Measurements from ENCODE around the gene MISP.
"Not testable (repeated sequence)": the region's sequence is repeated elsewhere in the genome, so short reads cannot be mapped to it uniquely, and the experiment has no call there.

The MISP gene, protein sequence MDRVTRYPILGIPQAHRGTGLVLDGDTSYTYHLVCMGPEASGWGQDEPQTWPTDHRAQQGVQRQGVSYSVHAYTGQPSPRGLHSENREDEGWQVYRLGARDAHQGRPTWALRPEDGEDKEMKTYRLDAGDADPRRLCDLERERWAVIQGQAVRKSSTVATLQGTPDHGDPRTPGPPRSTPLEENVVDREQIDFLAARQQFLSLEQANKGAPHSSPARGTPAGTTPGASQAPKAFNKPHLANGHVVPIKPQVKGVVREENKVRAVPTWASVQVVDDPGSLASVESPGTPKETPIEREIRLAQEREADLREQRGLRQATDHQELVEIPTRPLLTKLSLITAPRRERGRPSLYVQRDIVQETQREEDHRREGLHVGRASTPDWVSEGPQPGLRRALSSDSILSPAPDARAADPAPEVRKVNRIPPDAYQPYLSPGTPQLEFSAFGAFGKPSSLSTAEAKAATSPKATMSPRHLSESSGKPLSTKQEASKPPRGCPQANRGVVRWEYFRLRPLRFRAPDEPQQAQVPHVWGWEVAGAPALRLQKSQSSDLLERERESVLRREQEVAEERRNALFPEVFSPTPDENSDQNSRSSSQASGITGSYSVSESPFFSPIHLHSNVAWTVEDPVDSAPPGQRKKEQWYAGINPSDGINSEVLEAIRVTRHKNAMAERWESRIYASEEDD

DNA sequence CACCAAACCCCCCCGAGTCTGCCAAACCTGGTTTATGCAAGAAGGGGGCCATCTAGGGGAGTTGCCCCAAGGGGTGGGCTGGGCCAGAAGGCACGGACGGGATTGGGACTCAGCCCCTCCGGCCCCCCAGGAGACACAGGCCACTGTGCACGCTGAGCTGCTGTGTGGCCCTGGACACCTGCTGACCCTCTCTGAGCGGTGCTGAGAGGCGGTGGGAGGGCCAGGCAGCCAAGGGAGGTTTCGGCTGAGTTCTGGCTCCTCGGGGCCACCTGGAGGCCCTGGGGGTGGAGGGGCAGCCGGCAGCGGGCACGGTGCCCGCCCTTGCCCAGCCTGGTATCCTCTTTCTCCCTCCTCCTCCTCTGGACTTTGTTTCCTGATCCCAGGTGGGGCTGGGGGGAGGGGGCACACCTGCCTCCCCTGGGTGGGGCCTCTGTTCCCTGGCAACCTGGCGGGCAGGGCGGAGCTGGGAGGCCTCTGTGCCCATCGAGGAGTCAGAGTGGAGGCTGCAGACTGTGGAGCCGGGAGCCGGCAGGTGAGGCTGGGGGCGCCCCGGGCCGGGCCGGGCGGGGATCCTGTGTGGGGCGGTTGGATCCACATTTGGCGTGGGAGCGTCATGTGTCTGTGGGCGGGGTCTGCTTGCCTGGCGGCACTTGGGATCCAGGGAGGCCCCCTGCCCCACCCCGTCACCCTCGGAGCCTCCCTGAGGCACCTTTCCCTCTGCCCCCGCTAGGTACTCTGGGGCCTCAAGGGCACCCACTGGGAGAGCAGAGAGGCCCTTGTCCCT, at the start of gene MISP:
MISP (plus strand) TSS at position 473 of the 784 bp plus-strand sequence. CDS start 5,835 bp downstream, outside the sequence.
- DNase-seq = no peak

DNA sequence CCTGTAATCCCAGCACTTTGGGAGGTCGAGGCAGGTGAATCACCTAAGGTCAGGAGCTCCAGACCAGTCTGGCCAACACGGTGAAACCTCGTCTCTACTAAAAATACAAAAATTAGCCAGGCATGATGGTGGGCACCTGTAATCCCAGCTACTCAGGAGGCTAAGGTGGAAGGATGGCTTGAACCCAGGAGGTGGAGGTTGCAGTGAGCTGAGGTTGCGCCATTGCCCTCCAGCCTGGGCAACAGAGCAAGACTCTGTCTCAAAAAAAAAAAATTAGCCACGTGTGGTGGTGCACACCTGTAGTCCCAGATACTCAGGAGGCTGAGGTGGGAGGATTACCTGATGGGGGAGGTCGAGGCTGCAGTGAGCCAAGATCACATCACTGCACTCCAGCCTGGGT, 48.1 kb upstream of the MISP start:
- DNase-seq = not testable (repeated sequence)

DNA sequence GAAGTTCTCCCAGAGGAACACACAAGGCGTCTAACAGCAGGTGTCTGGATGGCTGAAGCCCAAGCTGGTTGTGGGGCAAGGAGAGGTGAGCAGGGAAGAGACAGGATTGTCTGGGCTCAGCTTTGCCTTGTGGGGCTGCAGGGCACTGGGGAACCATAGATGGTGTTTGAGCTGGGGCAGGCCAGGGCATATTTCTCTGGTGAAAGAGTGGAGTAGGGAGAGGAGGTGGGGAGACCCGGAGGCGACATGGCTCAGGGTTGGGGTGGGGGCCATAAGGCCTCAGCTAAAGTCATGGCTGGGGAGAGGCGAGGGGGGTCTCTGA, 47.6 kb upstream of the MISP start:
- DNase-seq = no peak

DNA sequence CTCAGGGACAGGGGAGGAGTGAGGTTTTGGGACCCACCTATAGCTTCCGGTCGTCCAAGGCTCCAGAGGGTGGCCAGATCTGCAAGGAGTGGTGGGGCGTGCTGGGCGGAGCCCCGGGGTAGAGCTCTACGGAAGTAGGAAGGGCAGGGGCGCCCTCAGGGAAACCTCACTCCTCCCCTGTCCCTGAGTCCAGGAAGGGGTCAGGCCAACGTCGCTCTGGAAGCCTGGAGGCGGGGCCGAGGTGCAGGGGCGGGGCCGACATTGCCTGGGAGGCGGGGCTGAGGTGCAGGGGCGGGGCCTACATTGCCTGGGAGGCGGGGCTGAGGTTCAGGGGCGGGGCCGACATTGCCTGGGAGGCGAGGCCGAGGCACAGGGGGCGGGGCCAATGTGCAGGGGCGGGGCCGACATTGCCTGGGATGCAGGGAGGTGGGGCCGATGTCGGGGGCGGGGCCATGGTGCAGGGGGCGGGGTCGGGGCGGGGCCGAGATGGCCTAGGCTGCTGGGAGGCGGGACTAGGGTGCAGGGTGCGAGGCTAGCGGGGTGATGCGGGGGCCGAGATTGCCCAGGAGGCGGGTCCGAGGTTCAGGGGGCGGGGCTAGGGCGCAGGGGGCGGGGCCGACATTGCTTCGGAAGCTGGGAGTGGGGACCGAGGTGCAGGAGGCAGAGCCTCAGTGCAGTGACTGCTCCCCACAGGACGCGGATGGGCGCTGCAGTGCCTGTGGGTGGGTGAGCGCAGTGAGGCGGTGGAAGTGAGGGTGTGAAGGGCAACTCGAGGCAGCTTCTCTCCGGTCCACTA, 47.1 kb upstream of the MISP start:
- no peak for DNase-seq

DNA sequence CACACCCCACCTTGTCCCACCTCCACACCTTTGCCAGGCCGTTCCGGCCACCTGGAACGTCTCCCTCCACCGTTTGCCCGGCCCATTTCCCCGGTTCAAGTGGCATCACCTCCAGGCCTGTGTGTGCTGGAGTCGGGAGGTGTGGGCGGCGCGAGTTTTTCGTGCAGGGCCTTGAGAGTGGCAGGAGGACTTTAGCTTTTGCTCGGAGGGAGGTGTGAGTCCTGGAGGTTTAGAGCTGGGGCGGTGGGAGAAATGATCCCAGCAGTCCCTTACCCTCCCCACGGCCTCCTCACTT, 46.5 kb upstream of the MISP start:
- no peak for DNase-seq

DNA sequence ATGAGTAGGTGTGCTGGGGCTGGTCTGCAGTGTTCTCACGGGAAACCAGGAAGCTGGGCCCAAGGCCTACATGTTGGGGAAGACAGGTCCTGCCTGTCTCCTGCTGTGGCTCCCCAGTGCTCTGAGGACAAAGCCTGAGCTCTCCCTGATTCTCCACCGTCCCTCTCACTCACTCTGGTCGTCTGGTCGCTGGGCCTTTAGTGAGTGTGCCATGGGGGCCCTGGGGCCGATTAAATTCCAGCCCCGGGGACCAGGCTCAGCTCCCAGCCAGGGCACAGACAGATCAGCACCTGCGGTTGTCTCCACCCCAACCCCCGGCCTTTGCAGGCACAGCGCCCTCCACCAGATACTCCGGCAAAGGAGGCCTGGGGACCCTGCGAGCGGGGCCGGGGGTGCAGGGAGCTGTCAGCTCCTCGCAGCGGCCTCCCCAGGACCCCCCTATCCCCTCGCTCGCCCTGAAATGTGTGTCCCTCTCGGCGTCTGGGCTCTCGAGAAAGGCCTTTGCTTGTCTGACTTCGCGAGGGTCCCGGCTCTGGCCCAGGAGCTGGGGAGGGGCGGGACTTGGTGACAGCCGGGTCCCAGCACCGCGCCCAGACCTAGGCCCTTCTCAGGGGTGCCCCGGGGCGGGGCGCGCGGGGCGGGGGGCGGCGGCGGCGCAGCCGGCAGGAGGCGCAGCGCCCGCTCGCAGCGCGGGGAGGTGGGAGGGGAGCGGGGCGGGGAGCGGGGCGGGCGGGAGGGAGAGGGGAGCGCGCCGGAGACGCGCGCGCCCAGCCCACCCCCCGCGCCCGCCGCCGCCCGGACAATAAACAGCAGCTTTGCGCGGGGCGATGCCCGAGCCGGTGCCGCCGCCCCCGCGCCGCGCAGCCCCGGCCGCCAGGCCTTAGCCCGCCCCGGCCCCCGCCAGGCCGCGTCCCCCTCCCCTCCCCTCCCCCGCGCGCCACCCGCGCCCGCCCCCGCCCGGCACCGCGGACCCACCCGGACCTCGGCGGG, 42.5 kb upstream of the MISP start, which contains the start of gene PALM:
PALM (plus strand) TSS at position 782 of the 990 bp plus-strand sequence. CDS start 212 bp downstream, outside the sequence.
- DNase-seq = no peak

DNA sequence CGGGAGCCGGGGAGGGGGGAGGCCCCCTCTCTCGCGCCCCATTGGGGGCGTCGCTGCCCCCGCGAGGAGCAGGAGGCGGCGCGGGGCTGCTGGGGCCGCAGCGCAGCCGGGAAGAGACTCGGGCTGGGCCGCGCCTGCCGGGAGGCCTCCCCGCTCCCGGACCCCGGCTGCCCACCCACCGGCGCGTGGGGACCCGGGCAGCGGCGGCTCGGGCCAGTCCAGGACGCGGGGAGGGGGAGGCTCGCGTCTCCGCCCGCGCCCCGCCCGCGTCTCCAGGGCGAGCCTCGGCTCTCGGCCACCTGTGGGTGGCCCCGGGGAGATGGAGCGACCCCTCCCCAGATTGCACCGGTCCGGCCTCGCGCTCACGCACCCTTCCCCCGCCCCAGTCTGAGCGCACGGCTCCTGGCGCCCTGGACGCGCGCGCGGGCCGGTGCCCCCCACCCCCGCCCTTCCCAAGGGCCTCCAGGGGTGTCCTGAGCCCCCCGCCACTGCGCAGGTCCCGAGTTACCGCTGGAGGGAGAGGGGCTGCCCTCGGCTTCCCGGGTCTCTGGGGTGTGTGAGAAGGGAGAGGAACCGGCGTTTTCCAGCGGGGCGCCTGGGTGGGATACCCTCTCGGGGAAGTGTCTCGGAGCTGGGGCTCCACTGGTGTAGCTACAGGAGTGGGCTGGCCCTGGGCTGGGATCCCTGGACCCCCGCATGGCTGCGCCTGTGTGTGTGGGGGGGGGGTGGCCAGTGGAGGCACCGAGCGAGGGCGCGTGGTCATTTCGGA, 41.5 kb upstream of the MISP start:
- DNase-seq = no peak

DNA sequence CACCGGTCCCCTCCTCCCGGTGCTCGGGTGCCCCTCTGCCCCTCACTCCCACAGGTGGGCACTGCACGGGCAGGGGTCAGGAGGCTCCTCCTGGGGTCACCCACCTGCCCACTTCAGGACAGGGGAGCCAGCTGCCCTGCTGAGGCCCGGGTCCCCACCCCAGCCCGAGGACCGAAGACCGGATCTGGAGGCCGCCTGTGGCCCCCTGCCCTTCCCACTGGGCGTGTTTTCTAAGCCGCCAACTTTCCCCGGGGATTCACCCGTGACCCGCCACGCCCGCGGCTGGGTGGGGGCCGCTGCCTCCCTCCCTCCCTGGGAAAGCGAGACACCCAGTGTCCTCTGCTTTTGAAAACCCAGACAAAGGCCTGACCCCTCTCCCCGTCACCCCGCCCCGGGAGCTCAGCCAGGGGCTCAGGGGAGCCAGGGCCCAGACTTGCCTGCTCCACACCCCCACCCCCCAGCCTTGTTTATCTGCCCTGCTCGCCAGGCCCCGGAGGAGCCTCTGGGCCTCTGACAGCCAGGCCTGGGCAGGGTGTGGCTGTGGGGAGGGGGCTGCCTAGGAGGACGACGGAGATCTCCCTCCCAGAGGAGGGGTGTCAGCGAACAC, 40.8 kb upstream of the MISP start:
- no peak for DNase-seq

DNA sequence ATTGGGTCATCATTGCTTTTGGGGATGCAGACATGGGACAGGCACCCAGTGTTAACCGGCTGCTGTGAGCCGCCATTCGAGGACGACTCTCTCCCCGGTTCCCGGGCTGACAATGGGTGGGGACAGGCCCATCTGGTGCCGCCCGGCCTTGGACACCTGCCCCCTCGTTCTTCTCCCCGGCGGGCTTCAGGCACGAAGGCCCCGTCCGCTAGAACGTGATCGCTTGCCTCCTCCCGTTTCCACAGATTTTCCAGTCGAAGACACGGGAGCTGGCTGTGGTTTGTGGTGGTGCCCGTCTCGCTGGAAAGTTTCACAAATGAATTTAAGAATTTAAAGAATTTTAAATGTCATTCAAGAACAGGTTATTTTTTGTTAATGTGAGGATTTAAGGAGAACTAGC, 40.1 kb upstream of the MISP start:
- peak; percentile 23 for DNase-seq

DNA sequence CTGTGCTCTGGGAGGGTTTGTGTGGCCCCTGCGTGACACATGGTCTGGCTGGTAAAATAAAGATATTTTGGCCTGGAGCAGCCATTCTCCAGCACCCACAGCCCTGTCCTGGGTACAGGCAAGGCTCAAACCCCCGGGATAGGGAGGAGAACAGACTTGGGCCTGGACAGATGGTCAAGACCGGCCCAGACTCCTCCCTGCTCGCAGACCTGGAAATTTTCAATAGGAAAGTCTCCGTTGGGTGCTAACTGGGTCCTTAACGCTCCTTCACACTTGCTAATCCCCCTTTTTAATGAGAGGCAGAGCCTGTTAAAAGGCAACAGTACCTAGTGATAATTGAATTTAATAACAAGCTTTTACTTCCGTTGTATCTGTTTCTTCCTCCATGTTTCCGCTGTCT, 39.7 kb upstream of the MISP start:
- DNase-seq = peak; percentile 88

DNA sequence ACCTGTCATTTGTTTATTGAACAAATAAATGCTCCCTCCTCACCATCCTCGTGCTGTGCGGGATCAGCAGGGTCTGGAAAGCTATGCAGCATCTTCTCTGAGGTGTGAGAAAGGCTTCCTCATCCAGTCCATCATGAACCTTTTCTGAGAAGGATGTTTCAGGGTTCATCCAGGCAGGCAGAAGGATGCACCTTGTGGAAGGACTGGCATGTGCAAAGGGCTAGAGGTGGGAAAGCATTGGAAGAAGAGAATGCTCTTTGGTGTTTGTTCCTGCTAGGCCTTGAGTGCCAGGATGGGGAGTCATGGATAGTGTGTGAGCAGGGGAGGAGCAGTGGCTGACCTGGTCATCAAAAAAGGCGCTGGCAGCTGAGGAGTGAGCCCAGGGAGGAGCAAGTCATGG, 35.6 kb upstream of the MISP start:
- DNase-seq = no peak

DNA sequence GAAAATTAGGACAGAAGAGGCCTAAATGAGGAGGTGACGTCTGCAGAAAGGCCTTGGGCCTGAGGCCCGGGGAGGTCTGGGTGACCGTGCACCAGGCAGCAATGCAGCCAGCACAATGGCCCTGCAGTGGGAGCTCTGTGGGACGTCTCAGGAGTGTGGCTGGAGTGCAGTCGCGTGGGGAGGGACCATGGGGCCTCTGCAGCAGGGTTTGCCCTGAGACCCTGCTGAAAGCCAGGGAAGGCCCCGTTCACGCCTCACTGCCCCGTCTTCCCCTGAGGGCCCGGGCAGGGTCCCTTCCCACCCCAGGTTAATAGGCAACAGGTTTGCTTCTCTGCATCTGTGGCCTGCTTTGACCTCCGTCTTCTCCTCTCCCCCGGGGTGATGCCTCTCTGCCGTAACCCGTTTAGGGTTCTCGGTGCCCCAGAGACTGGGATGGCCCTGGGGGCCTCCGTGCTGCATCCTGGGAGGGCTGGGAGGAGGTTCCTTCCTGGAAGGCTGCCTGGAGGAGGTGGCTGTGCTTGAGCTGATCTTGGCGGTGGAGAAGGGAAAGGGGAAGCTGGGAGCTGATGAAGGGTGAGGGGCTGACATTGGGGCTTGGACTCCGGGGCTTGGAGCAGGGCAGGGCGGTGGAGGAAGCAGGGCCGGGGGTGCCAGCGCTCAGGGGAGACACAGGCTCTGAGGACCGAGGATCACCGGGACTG, 32.5 kb upstream of the MISP start:
- DNase-seq = no peak

DNA sequence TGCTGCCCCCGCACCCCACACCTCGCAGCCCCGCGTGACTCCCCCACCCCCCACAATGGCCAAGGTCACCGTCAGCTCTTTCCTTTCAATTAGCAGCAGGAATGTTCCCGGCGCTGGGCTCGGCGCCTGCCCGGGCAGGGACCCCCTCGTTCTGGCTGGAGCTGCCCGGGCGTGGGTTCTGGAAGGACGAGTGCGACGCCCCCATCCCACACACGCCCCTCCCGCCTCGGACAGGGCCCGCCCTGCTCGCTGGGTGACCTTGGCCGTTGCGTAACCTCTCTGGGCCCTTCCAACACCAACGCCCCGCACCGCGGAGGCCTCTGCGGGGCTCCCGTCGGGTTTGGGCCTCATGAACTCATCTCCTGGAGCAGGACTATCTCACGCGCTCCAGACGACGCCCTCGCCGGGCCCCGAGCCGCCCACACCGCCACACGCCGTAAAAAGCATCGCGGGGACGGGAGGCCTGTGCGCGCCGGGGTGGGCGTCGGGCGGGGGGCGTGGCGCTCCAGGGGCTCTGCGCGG, 31.9 kb upstream of the MISP start:
- DNase-seq = no peak

DNA sequence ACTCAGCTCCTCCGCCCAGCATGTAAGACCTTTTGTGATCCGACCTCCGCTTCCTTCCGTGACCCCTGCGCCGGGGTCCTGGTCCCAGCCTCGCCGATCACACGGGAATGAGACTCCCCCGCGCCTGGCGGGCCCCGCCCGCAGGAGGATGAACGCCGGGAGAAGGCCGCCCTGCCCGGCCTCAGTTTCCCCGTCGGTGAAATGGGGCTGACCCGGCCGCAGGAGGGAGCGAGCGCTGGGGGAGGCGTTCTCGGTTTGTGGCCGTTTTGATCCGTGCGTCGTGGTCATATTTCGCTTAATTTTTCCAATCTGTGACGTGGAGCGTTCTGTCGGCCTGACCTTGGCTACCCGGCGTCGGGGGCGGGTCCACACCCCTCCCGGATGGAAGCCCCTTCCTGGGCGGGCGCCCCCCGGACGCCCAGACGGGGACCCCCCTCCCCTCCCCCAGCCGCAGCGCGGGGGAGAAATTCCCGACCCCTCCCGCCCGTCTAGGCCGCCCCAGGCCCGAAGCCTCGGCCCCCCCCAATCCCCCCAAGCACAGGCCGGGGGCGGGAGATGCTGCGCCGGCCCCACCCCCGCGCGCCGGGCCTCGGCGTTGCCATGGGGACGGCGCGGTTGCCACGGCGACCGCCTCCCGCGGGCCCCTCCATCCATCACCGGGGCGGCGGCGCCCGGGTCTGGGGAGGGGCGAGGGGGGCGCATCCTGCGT, 31.1 kb upstream of the MISP start:
- no peak for DNase-seq

DNA sequence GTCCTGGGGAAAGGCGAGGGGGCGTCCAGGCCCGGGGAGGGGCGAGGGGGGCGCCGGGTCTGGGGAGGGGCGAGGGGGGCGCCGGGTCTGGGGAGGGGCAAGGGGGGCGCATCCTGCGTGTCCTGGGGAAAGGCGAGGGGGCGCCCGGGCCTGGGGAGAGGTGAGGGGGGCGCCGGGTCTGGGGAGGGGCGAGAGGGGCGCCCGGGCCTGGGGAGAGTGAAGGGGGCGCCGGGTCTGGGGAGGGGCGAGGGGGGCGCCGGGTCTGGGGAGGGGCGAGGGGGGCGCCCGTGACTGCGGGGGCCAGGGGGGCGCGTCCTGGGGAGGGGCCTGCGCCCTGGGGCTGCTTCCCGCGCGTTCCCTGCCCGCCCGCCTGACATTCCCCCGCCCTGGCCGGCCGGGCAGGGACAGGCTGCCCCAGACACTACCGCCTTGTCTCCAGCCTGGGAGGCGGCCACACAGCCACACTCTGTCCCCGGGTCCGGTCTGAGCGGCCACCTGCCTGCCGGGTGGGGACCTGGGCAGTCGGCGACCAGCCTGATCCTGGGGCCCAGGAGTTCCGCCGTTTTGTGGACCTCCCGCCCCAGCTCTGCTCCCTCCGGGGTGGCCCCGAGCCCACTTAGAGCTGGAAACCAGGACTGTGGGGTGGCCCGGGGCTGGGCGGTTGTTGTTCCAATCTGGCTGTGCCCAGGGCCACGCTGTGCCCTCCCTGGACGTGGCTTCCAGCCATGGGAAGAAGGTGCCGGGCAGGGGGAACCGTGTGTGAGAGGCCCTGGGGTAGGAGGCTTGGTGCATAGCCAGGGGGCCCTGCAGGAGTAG, 30.4 kb upstream of the MISP start:
- no peak for DNase-seq

DNA sequence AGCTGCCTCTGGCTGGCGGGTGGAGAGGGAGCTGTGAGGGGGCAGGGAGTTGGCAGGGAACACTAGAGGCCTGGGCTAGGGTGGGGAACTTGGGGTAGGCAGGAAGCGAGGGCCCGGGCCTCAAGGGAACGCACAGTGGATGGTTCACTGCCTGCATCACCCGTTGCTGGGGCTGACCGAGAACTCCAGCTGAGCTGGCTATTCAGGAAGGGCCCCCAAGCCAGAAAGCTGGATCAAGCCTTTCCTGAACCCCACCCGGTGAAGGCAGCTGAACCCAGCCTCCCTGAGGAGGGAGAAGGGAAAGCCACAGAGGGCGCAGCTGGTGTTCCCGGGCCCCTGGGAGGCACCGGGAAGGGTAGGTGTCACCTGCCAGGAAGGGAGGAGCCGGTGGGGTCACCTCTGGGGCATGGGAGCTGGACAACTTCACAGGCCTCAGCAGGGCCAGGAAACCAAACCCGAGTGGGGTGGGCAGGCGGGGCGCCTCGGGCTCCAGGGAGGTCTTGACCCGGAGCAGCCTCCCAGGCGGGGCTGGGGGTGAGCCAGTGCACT, 28.3 kb upstream of the MISP start:
- no peak for DNase-seq

DNA sequence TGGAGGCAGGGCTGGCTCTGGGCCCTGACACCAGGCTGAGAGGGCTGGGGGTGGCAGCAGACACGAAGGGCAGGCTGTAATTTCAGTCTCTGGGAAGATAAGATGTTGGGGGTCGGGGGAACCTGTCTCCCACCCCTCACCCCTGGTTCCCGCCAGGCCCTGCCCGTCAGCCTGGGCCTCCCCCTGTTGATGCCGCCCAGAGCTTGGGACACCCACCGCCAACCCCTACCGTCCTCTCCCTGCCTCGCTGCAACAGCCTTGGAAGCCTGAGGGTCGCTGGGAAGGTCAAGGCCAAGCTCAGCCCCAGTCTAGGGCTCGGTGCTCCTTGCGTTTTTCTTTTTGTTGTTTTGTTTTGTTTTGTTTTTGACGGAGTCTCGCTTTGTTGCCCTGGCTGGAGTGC, 27.7 kb upstream of the MISP start:
- no peak for DNase-seq

DNA sequence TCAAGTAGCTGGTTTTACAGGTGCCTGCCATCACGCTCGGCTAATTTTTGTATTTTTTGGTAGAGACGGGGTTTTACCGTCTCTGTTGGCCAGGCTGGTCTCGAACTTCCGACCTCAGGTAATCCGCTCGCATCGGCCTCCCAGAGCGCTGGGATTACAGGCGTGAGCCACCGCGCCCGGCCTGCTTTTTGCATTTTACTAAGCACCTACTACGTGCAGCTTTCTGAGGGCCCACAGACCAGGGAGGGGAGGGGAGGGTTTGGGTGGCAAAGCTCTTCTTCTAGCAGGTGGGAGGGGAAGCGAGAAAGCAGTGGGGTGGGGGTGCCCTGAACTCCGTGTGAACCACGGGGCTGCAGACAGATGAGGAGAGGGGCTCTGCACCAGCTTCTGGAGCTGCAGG, 27.2 kb upstream of the MISP start:
- no peak for DNase-seq

Measured in NCI-H524 treated with DMSO at 0.1 percent for 48 hours (cell line).